ENCODE measurements around the gene FUBP3.

- TF ChIP-seq EP300 (IDR thresholded peaks at IDR 0.05) (no peak), CTCF (IDR thresholded peaks at IDR 0.05) (no peak), POLR2A (IDR thresholded peaks at IDR 0.05) (no peak)
Measured at GRCh38 chr9:130630506-130631330, 51.3 kb downstream of the FUBP3 start.

Data from tibial nerve (tissue), 4 donors.